Spleen (tissue), 7 donors: ENCODE data around the gene CDK12.

Experiments used
- CTCF ChIP-seq, 11 experiments: fragments of 200-600 bp in 7 of 11; fragments of 450-650 bp in 4 of 11; sonication (generic) in 4 of 11; IDR thresholded peaks in 8 of 11; conservative IDR thresholded peaks in 3 of 11; 1 replicate in 7 of 11; 2 replicates in 4 of 11; pipeline versions ENCODE4 v1.4.0 to v1.8.0; 2016 to 2021; ENCODE audit warnings: antibody characterized with exemption in 11 of 11, inconsistent platforms in 4 of 11, mild to moderate bottlenecking in 1 of 11
- POLR2A ChIP-seq, 3 donors: fragments of 450-650 bp; IDR thresholded peaks; one replicate each; pipeline ENCODE4 v1.5.1; 2017; ENCODE audit warnings: antibody characterized with exemption in 3 of 3, mild to moderate bottlenecking in 1 of 3
- donor health status: DM: no; HTN: no; CAD: no; lungs with moderate emphysema.
- donor health status: DM: no; HTN: no; CAD: no.
- donor health status: DM: no; HTN: no; CAD: no.

- TF ChIP-seq CTCF (IDR thresholded peaks at IDR 0.05 in 8 of 11, conservative IDR thresholded peaks at IDR 0.05 in 3 of 11) = no peak
- TF ChIP-seq POLR2A (IDR thresholded peaks at IDR 0.05) = no peak
These were observed 80.4 kb downstream of the CDK12 start for GRCh38 chr17:39541652-39542051.
